NCI-H2081 (cell line): ENCODE measurements around the gene NCS1.

ENCODE experiments used
- DNase-seq, 2 experiments: peaks; one replicate each; lab custom pipeline; 2025; lab: John Stamatoyannopoulos, UW

NCS1 gene

DNA sequence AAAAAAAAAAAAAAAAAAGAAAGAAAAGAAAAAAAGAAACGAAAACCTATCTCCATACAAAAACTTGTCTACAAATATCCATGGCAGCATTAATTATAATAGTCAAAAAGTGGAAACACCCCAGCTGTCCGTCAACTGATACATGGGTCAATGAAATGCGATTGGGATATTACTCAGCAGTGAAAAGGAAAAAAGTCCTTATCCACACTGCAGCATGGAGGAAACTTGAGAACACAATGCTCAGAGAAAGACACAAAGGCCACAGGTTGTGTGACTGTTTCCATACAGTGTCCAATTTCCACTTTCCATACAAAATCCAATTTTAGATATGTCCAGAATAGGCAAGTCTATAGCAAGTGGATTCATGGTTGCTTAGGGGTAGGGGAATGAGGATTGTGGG, 24.3 kb upstream of the NCS1 start:
- DNase-seq = no peak

DNA sequence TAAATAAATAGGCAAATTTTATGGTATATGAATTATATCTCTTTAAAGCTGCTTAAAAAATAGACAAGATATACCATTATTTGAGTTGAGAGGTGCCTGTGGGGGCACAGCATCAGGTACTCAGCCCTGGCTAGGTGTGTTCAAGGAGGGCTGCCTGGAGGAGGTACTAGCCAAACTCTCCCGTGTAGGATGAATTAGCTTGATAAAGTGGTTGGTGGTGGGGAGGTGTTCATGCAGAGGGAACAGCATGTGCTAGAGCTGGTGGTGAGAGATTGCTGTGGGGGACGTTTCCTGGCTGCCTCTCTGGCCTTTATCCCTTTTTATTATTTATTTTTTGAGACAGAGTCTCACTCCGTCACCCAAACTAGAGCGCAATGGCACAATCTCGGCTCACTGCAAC, 23.2 kb upstream of the NCS1 start:
- DNase-seq = no peak

DNA sequence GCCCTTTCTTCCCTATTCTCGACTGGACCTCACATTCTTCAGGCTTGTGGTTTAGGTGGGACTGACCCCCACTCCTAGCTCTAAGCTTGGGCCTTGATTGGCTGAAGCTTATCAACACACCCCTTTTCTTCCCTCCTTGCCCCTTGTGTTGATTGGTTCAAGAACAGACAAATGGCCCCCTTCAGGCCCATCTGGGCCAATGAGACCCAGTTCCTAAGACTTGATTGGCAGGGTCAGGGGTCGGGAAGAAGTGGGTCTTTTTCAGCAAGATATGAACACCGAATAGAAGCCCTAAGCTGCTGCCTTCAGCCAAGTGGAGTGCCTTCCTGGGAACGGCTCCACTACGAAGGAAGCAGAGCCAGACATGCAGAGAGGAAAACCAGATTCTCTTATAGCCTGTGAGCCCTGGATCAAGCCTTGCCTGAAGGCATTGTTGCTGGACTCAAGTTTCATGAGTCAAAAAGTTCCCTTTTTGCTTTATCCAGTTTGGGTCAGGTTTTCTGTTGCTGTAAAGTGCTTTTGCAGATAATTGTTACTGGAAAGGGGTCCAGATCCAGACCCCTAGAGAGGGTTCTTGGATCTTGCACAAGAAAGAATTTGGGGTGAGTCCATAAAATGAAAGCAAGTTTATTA, 22.4 kb upstream of the NCS1 start:
- DNase-seq = no peak

DNA sequence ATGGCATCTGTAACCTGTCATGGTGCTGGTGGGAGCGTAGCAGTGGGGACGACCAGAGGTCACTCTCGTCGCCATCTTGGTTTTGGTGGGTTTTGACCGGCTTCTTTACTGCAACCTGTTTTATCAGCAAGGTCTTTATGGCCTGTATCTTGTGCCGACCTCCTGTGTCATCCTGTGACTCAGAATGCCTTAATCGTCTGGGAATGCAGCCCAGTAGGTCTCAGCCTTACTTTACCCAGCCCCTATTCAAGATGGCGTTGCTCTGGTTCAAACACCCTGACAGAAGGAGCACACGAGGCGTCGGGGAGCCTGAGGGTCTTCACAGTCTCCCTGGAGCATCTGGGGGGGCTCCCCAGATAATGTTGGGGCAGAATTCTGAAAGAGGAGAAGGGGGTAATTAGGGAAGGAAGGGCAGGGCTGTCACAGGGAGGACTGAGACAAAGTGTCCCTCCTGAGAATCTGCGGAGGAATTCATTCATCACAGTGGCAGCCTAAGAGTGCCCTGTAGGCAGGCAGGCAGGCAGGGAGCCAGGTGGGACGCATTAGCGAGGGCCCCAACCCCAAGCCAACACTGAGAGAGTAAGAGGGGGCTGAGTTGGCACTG, 21.3 kb upstream of the NCS1 start:
- DNase-seq = no peak

DNA sequence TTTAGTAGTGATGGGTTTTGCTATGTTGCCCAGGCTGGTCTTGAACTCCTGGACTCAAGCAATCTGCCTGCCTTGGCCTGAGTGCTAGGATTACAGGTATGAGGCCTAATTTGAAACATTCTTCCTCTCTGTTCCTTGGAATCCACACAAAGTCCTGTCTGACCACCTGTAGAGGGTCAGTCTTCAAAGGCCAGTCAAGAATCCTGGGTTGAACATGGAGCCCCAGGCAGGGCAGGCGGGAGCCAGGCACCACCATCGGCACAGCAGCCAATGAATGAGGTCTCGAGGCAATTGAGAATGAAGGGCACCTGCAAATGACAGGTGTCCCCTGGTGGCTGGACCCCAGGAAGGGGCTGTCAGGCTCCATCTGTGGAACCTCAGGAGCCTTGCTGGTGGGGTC, 17.4 kb upstream of the NCS1 start:
- no peak for DNase-seq

DNA sequence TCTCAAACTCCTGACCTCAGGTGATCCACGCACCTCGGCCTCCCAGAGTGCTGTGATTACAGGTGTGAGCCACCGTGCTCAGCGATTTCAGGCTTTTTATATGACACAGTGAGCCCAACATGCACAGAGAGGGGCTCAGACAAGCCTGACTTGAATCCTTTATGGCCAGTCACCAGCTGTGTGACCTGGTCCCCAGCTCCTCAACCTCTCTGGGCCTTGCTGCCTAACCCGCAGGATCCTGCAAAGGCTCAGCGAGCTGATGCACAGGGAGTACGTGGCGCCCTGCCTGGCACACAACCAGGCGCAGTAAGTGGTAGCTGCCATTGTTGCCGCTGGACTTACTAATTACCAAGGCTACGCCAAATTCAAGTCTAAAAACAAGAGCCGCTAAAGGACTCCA, 16.6 kb upstream of the NCS1 start:
- DNase-seq = no peak

DNA sequence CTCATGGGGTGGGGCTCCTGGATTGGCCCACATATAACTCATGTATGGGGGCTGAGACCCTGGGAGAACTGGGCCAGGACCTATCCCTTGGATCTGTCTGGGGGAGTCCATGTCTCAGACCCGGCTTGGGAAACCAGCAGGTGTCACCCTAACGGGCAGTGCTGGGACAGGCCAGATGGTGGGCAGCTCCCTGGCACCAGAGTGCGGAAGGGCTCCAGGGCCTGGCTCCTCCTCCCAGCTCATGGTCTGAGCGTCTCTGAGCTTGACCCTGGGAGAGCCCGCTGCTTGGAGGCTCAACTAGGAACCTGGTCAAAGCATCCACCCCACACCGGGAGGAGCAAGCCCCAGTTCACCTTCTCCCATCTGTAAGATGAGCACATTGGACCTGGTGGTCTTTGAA, 15.5 kb upstream of the NCS1 start:
- DNase-seq = no peak

DNA sequence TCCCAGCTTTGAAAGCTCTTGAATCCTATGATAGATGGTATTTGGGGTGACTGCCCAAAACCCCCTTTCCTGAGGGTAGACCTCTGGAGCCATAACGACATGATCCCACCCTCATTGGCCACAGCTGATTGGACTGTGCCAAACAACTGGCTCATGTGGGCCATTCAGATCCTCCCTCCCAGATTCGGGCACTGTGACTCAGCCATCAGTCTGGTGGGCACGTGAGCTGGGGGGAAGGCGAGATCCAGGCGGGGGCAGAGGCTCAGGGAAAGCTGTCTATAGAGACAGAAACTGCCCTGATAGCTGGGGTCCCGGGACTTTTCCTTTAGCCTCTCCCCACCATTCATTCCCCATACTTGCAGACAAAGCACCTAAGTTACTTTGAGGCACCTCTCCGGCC, 15.1 kb upstream of the NCS1 start:
- no peak for DNase-seq

DNA sequence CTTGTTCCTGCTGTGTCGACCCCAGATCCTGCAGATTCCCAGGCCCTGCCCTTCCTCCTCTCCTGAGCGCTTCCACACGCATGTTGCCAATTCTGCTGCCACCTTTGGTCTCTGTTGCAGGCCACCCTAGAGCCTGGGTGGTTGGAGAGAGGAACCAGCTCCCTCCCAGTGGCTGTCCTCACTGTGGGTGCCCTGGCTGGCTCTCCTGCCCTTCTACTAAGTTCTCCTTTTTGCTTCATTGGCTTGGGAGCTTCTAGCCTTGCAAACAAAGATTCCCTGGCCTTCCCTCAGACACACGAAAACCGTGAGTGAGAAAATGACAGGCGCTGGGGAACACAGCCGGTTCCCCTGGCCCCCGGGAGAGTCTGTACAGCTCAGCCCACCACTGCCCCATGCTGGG, 14.2 kb upstream of the NCS1 start:
- DNase-seq = no peak

DNA sequence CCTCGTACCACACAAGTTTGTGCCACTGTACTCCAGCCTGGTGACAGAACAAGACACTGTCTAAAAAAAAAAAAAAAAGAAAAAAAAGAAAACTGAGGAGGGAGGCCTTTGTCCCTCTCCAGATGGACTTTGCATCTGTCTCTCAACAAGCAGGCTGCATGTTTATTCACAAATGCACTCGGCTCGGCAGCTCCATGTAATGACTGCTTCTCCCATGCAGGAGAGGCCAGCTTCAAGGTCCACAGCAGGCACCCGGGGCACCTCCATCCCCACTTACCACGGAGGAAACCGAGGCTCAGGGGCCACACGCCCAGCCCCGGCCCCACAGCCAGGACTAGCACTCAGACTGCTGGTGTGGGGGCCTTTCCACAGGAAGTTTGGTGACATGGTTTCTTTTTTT, 13.1 kb upstream of the NCS1 start:
- no peak for DNase-seq

DNA sequence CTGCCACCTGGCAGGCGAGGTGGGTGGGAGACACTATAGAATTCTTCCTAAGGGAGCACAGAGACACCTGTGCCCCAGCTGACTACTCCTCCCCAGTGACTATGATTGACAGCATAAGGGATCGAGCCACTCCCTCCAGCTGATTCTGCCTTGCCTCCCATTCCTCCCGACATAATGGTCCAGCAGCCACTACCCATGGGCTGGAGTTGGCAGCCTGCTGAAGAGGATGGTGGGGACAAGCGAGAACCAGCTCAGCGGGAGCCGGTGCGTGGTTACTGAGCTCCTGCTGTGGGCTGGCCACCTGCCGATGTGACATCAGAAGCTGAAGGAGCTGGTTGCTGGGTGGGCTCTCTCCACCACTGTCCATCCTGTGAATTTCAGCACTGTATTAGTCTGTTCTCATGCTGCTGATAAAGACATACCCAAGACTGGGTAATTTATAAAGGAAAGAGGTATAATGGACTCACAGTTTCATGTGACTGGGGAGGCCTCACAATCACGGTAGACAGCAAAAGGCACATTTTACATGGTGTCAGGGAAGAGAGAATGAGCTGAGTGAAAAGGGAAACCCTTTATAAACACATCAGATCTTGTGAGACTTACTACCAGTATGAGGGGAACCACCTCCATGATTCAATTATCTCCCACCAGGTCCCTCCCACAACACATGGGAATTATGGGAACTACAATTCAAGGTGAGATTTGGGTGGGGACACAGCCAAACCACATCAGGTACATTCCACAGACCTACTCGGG, 12.1 kb upstream of the NCS1 start:
- DNase-seq = peak in 1 of 2 experiments; percentile 23

DNA sequence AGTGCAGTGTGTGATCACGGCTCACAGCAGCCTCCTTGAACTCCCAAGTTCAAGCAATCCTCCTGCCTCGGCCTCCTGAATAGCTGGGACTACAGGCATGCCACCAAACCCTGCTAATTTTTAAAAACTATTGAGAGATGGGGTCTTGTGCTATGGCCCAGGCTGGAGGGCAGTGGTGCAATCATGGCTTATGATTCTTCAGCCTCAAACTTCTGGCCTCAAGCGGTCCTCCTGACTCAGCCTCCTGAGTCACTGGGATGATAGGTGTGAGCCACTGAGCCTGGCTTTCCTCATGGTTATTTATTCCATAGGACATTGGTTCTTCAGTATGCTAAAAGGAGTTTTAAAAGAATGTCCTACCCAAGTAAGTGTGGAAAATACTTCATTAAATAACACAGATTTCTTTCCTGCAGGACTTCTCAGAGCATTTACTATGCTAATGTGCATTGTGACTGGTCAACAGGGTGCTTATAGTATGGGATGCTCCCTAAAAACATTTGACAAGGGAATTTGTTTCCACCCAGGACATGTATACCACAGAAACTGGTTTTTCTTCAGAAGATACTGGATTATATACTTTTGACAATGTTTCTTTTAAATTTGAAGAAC, 11.2 kb upstream of the NCS1 start:
- no peak for DNase-seq

DNA sequence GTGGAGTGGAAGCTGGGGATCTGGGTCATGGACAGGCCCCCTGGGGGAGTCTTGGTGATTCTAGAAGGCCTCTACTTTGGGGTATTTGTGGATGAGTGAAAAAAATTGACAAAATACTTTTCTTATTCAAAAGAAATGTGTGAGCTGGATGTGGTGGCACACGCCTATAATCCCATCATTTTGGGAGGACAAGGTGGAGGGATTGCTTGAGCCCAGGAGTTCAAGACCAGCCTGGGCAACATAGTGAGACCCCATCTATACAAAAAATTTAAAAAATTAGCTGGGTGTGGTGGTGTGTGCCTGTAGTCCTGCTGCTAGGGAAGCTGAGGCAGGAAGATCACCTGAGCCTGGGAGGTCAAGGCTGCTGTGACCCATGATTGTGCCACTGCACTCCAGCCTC, 6.6 kb upstream of the NCS1 start:
- no peak for DNase-seq

DNA sequence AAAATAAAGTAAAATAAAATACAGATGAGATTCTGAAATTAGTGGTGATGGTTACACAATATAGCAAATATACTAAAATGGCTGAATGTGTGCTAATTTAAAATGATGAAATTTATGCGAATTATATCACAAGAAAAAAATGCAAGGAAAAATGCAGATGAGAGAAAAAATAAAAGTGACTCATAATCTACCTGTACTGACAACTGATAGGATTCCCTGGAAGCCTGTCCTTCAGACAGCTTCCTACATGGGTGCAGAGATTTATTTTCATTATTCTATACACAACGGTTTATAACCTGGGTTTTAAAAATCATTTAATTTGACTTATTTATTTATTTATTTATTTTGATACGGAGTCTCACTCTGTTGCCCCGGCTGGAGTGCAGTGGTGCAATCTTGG, 5.8 kb upstream of the NCS1 start:
- no peak for DNase-seq

DNA sequence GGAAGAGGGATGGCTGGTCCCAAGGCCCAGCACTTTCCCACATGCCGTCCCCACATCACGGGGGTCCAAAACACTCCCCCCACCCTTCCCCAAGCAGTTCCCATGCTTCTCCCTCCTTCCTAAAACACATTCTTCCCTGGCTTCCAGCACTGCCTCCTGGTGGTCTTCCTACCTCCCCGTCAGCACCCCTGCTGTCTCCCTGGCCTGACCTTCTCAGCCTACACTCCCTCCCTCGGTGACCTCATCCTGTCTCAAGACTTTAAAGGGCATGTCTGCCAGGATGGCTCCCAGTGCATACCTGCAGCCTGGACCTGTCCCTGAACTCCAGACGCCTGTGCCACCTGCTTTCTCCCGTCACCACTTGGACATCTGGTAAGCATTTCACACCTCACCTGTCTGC, 4.3 kb upstream of the NCS1 start:
- DNase-seq = no peak

DNA sequence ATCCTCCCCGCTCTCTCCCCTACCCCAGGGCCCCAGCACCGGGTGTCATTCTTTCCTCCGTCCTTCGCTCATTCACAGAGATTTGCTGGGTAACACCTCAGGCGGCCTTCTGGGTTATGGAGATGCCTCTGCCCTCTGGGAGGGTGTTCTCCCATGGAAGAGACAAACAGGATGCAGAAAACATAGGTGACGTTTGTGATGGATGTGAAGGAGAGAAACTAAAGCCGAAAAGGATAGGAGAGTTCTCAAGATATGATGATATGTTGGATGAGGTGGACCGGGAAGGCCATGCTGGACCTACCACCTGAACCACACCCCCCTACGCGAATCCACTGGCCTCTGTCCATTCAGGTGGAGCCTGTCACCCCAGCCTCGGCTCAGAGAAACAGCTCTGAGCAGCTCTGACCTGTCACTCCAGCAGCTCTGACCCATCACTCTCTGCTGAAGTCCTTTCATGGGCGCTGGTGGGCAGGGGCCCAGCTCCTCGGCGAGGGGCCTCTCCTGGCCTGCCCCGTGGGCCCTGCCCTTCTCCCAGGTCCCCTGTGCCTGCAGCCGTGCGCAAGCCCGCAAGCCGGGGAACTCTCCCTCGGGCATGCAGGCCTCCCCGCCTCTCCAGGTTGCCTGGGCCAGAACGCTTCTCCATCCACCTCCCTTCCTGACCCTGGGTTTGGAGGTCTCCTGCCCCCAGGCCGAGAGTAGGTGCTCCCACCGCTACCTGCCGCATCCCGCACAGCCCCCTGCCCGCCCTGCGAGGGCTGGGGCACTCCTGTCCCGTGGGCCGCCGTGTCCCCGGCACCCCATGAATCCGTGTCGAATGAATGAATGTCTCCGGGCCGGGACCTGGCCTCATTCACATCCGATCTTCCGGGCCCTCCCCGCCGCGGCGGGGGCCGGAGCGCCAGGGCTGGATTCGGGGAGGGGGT, 717 bp upstream of the NCS1 start:
- DNase-seq = no peak

DNA sequence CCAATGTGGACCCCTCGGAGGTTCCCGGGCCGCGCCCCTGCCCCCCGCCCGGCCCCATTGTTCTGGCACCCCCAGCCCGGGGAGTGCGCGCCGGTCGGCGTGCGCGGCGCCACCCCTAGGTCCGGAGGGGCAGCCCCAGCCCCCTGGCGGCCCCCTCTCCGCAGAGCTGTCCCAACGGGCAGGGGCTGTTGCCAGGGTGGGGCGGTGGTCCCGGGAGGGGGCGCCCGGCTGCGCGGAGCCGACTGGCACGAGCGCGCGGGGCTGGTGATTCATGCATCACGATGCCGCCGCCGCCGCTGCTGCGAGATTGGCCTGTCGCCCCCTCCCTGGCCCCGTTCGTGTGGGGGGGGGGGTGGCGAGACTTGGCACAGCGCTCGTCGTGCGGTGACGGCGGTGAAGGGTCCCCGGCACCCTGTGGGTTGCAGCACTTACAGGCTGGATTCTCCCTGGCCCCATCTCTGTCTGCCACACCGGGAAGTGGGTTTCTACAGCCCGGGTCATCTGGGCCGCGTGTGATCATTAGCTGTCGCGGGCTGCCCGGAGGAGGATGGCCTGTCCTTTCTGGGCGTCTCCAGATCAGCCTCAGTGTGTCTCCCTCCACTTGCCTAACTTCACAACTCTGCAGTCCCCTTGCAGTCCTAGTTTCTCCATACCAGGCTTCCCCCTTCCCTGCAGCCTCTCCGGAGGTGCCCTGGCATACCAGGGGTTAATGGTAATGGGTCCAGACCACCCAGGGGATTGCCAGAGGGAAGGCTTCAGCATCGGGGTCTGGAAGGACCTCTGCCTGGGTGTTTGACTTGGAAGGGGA, 858 bp downstream of the NCS1 start:
- DNase-seq = peak in 1 of 2 experiments; percentile 18

DNA sequence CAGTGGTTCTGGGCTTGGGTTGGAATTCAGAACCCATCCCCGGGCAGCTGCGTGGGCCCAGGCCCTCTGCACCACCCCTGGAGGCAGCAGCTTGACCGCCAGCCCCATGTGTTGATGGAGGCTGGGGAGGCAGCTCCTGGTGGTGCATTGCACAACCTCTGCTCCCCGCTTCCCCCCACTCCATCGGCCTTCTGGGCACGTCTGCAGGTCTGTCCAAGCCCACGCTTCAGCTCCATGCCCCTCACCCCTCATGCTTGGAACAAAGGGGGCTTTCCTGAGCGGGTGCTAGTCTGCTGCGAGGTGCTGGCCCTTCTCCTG, 1.4 kb downstream of the NCS1 start:
- no peak for DNase-seq

DNA sequence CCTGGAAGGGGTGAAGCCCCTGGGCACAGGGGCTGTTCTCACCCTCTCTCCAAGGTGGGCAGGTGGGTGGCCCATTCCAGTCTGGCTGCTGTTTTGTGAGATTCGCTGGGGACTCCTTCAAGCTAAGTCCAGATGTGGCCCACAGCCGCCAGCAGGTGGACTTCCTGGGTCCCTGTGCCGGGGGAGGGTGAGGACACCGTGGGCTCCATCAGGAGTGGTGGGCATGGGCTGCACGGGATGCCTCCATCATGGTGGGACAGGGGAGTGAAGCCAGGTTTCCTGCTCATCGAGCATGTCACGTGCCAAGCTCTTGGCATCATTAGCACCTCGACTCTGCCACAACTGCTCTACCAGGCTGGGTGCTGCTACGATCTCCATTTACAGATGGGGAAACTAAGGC, 1.8 kb downstream of the NCS1 start:
- DNase-seq = no peak

DNA sequence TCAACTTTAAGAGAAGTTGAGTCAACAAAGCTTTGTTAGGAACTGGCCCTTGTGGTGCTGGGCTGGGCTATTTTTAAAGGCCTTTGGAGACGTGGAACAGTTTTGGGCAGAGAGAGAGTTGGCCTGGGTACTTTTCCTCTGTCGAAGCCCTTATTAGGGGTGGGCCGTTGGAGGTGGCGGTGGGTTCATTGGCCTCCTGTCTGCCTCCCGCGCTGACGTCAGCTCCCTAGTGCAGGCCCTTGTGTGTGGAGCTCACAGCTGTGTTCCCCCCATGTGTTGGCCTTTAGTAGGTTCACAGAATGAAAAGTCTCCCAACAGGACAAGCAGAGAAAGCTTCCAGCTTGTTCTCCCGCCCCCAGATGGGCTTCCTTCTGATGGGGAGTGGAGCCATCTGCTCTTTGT, 2.7 kb downstream of the NCS1 start:
- DNase-seq = no peak

DNA sequence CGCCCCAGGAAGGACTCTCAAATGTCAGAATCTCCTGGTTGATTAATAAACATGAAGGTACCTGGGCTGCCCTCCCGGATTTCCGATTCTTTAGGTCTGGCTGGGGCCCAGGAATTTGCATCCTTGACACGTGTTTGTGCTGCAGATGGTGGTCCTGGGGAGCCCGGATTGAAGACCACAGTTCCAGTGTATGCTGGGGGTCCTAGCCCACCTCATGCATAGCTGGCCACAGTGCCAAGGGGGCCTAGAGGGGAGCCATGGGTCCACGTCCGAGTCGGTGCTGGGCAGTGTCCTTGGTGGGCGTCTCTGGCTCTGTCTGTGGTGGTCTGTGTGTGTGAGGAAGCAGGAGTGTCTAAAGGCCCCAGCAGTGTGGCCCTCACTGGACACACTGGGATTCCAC, 3.2 kb downstream of the NCS1 start:
- DNase-seq = no peak
